GM12878 (cell line): ENCODE results near the gene TIMM22. TPM values are rescaled to one million over a fixed set of nuclear protein-coding genes. Genes with fewer than 3 reads are reported as not detected.

Source experiments
- ATAC-seq: fragments of 200-7000 bp; cut with Tn5 transposase; 3 replicates; pipeline ENCODE4 v1.9.1; 2020; ENCODE audit warnings: mild to moderate bottlenecking, moderate library complexity
- BruUV-seq: library from RNA; stranded (reverse); fragments of 400-500 nt; replicated peaks from 2 replicates; lab custom pipeline; 2021; lab: Mats Ljungman, UMichigan
- CTCF ChIA-PET: fragments of 300-600 bp; sonication (Branson Sonifier 250); formaldehyde crosslinking; extraction: SDS; loops from one replicate; lab custom pipeline; 2021; ENCODE audit warnings: inconsistent platforms; lab: Yijun Ruan, JAX
- POLR2A ChIA-PET: fragments of 350-600 bp; formaldehyde crosslinking; extraction: SDS; loops from one replicate; lab custom pipeline; 2021; ENCODE audit warnings: inconsistent platforms; lab: Charles Lee
- RAD21 ChIA-PET: fragments of 300-600 bp; sonication (Branson Sonifier 250); formaldehyde crosslinking; loops from one replicate; lab custom pipeline; 2023; ENCODE audit warnings: antibody characterized with exemption; ENCODE audit not compliant: unreplicated experiment; lab: Charles Lee
- SMC1A ChIA-PET: fragments of 300-600 bp; sonication (Branson Sonifier 250); formaldehyde crosslinking; loops from one replicate; lab custom pipeline; 2023; ENCODE audit not compliant: unreplicated experiment, uncharacterized antibody; lab: Charles Lee
- DNase-seq: peaks from one replicate; pipeline ENCODE4 v3.0.0-alpha.2; 2011; ENCODE audit warnings: low read depth, low spot score
- FAIRE-seq: peaks from 3 replicates; lab custom pipeline; 2011; peaks lifted over from hg19 to GRCh38; lab: Jason Lieb, UNC
- H2AFZ ChIP-seq: 2 replicates; pipeline ENCODE4 v1.6.0; 2011; ENCODE audit warnings: low read depth, low read length, control low read depth; ENCODE audit not compliant: control insufficient read depth
- H3K27ac ChIP-seq: 2 replicates; pipeline ENCODE4 v1.5.1; 2011; ENCODE audit warnings: control low read depth; ENCODE audit not compliant: control insufficient read depth, insufficient read depth
- H3K27me3 ChIP-seq, 2 experiments: replicated peaks in 1 of 2; 2 replicates each; pipeline versions ENCODE4 v1.6.0 to v1.6.1; 2011; ENCODE audit warnings: low read length in 1 of 2; ENCODE audit not compliant: control insufficient read depth in 2 of 2, insufficient read depth in 2 of 2
- H3K36me3 ChIP-seq, 2 experiments: 2 replicates each; pipeline ENCODE4 v1.5.1; 2011; ENCODE audit warnings: low read length in 1 of 2; ENCODE audit not compliant: control insufficient read depth in 2 of 2, insufficient read depth in 2 of 2
- H3K4me1 ChIP-seq: 2 replicates; pipeline ENCODE4 v1.6.1; 2011; ENCODE audit warnings: mild to moderate bottlenecking, low read length, moderate library complexity, mixed read lengths; ENCODE audit not compliant: control insufficient read depth, insufficient read depth
- H3K4me2 ChIP-seq: 2 replicates; pipeline ENCODE4 v1.6.0; 2011; ENCODE audit warnings: control low read depth; ENCODE audit not compliant: control insufficient read depth, insufficient read depth
- H3K4me3 ChIP-seq: fragments of 200-600 bp; sonication (generic); 2 replicates; pipeline ENCODE4 v1.5.1; 2016
- H3K79me2 ChIP-seq: 2 replicates; pipeline ENCODE4 v1.6.0; 2011; ENCODE audit warnings: low read length; ENCODE audit not compliant: control insufficient read depth, insufficient read depth
- H3K9ac ChIP-seq: 2 replicates; pipeline ENCODE4 v1.8.0; 2011; ENCODE audit warnings: low read length, control low read depth, mixed read lengths; ENCODE audit not compliant: control insufficient read depth, insufficient read depth
- H3K9me3 ChIP-seq: replicated peaks from 3 replicates; pipeline ENCODE4 v1.5.1; 2011; ENCODE audit warnings: mild to moderate bottlenecking, low read length; ENCODE audit not compliant: control insufficient read depth, insufficient read depth
- H4K20me1 ChIP-seq: 2 replicates; pipeline ENCODE4 v1.6.0; 2011; ENCODE audit not compliant: control insufficient read depth, insufficient read depth
- BHLHE40 ChIP-seq, 2 experiments: fragments of 450-650 bp in 1 of 2; IDR thresholded peaks; 2 replicates each; pipeline ENCODE4 v1.6.1; 2011 to 2017; ENCODE audit warnings: low read depth in 2 of 2, borderline replicate concordance in 1 of 2, improper control_type of control experiment in 1 of 2, low read length in 1 of 2, mild to moderate bottlenecking in 1 of 2
- CHD2 ChIP-seq: IDR thresholded peaks from 2 replicates; pipeline ENCODE4 v1.6.1; 2011; ENCODE audit warnings: low read depth, low read length, improper control_type of control experiment, borderline replicate concordance
- CTCF ChIP-seq, 3 experiments: IDR thresholded peaks in 2 of 3; conservative IDR thresholded peaks in 1 of 3; 2 replicates each; pipeline ENCODE4 v1.5.1; 2011; ENCODE audit warnings: low read depth in 3 of 3, low read length in 3 of 3, mild to moderate bottlenecking in 3 of 3, control low read depth in 2 of 3, moderate library complexity in 2 of 3, inconsistent platforms in 1 of 3, mixed read lengths in 1 of 3; ENCODE audit not compliant: control insufficient read depth in 2 of 3, insufficient read depth in 1 of 3; ENCODE audit errors: extremely low read depth in 1 of 3
- IKZF2 ChIP-seq, 2 experiments: fragments of 450-650 bp; IDR thresholded peaks; 2 replicates each; pipeline ENCODE4 v1.6.1; 2017; ENCODE audit warnings: mild to moderate bottlenecking in 2 of 2, moderate library complexity in 2 of 2
- IRF4 ChIP-seq: IDR thresholded peaks from 2 replicates; pipeline ENCODE4 v1.6.1; 2011; ENCODE audit warnings: low read depth, low read length
- JUND ChIP-seq: IDR thresholded peaks from 2 replicates; pipeline ENCODE4 v1.6.1; 2012; ENCODE audit warnings: low read depth, mild to moderate bottlenecking, low read length, improper control_type of control experiment, moderate library complexity
- MAX ChIP-seq: IDR thresholded peaks from 2 replicates; pipeline ENCODE4 v1.6.1; 2012; ENCODE audit warnings: low read depth, low read length, improper control_type of control experiment
- MLLT1 ChIP-seq: fragments of 450-650 bp; IDR thresholded peaks from 2 replicates; pipeline ENCODE4 v1.6.1; 2016; ENCODE audit warnings: mild to moderate bottlenecking
- MYC ChIP-seq: IDR thresholded peaks from 2 replicates; pipeline ENCODE4 v1.6.1; 2011; ENCODE audit warnings: mild to moderate bottlenecking, low read length, moderate library complexity, inconsistent platforms; ENCODE audit not compliant: insufficient read depth, insufficient replicate concordance, insufficient read length, severe bottlenecking
- NR2F1 ChIP-seq: fragments of 450-650 bp; conservative IDR thresholded peaks from 2 replicates; pipeline ENCODE4 v1.6.1; 2017; ENCODE audit warnings: mild to moderate bottlenecking
- RFX5 ChIP-seq: IDR thresholded peaks from 2 replicates; pipeline ENCODE4 v1.6.1; 2011; ENCODE audit warnings: low read depth, low read length, improper control_type of control experiment
- SMC3 ChIP-seq: IDR thresholded peaks from 2 replicates; pipeline ENCODE4 v1.6.1; 2011; ENCODE audit warnings: low read length, improper control_type of control experiment, borderline replicate concordance
- SUZ12 ChIP-seq: fragments of 200-600 bp; sonication (generic); IDR thresholded peaks from one replicate; pipeline ENCODE4 v1.6.1; 2018; ENCODE audit warnings: antibody characterized with exemption, mild to moderate bottlenecking; ENCODE audit not compliant: unreplicated experiment
- TBL1XR1 ChIP-seq: IDR thresholded peaks from 2 replicates; pipeline ENCODE4 v1.6.1; 2012; ENCODE audit warnings: low read depth, low read length, improper control_type of control experiment
- ZBTB33 ChIP-seq: fragments of 450-650 bp; IDR thresholded peaks from 2 replicates; pipeline ENCODE4 v1.6.1; 2017; ENCODE audit warnings: mild to moderate bottlenecking
- ZZZ3 ChIP-seq: IDR thresholded peaks from 2 replicates; pipeline ENCODE4 v1.6.1; 2011; ENCODE audit warnings: low read depth; ENCODE audit not compliant: control insufficient read depth, insufficient read length
- WGBS: methylation state at CpG from one replicate; pipeline ENCODE4 v1.1.6; 2016; ENCODE audit warnings: low lambda C conversion rate; ENCODE audit not compliant: insufficient replicate concordance, insufficient coverage; ENCODE audit errors: missing lambda C conversion rate; 5-methylcytosine and 5-hydroxymethylcytosine counted together
- in situ Hi-C: fragments of 300-500 bp; cut with MboI; formaldehyde crosslinking; loops from 9 replicates; pipeline ENCODE4 v1.14.3; 2018; ENCODE audit warnings: mixed read lengths
- intact Hi-C: fragments of 100-400 bp; cut with micrococcal nuclease; formaldehyde crosslinking; loops from one replicate; pipeline ENCODE4 v1.14.2; 2022; ENCODE audit not compliant: unreplicated experiment
- polyA plus RNA-seq, 11 experiments: library from polyadenylated mRNA; depleted of rRNA in 4 of 11; unstranded in 6 of 11; stranded (reverse) in 5 of 11; fragments of >200 nt; fragmentation: Nextera tagmentation in 4 of 11; fragmentation: Illumina TruSeq in 1 of 11; extraction: Ambion mirVana in 4 of 11; extraction: Trizol in 1 of 11; gene quantifications; 1 replicate in 1 of 11; 2 replicates in 10 of 11; pipeline versions ENCODE4 v1.2.1 to v1.2.3, GENCODE V29; 2011 to 2016; ENCODE audit warnings: inconsistent platforms in 2 of 11, missing spikeins in 2 of 11, low read depth in 1 of 11
- total RNA-seq, 4 experiments: library from RNA; depleted of rRNA in 3 of 4; stranded (reverse); fragments of >200 nt in 3 of 4; fragmentation: Illumina TruSeq in 1 of 4; extraction: Trizol in 1 of 4; gene quantifications; 2 replicates each; pipeline versions ENCODE4 v1.2.1 to v1.2.3, GENCODE V29; 2013 to 2021

TIMM22 gene
- total and polyA plus RNA-seq, 10 of the 15 experiments (the other 5 are each of a cell fraction or from before 2014, with no cell fraction given), result 4.4 to 25.0 (median 10.6) TPM

GRCh38 chr17:969811-970355 lies 27.0 kb upstream of the TIMM22 start (continued):
- TF ChIP-seq CHD2 (no peak), RFX5 (no peak), SUZ12 (no peak)

- no peak overlapping the region for H3K4me3 ChIP-seq
- H3K4me2 ChIP-seq, result no peak overlapping the region
- ChIA-PET RAD21 (no interaction called here), CTCF (no interaction called here), SMC1A (no interaction called here), POLR2A (no interaction called here)
- H3K36me3 ChIP-seq, result no peaks in the 10 kb centered on the region
- WGBS, result 26% methylated on average over 9 of the region's 9 CpGs
- H3K9me3 ChIP-seq, result no peaks in the 10 kb centered on the region
- ATAC-seq (no peak), DNase-seq (no peak), FAIRE-seq (no peak)
- H3K79me2 ChIP-seq, result no peaks in the 10 kb centered on the region
- no peak for TF ChIP-seq CTCF (IDR thresholded peaks at IDR 0.05 in 2 of 3, conservative IDR thresholded peaks at IDR 0.05 in 1 of 3; ENCODE audit: control insufficient read depth in 2 of 3, extremely low read depth in 1 of 3, insufficient read depth in 1 of 3, low read depth in 3 of 3, low read length in 3 of 3)
- no peak for TF ChIP-seq JUND
- no peak for TF ChIP-seq SMC3
- no peak for TF ChIP-seq NR2F1
- TF ChIP-seq MLLT1, result no peak
- no peak for TF ChIP-seq MAX
- TF ChIP-seq ZBTB33, result no peak
- TF ChIP-seq MYC, result no peak
- TF ChIP-seq TBL1XR1, result no peak
- no peak for TF ChIP-seq IKZF2 (IDR thresholded peaks at IDR 0.05)
- no peak for TF ChIP-seq RFX5
- no peak for TF ChIP-seq IRF4
- no peak for TF ChIP-seq ZZZ3
- TF ChIP-seq BHLHE40 (IDR thresholded peaks at IDR 0.05; ENCODE audit: borderline replicate concordance in 1 of 2, low read depth in 2 of 2, low read length in 1 of 2), result no peak
- no peaks in the 10 kb centered on the region for H3K4me1 ChIP-seq
- no peaks in the 10 kb centered on the region for H4K20me1 ChIP-seq
- in situ Hi-C loops, result no loop called here
- no TSS peak for BruUV-seq
- H2AFZ ChIP-seq, result no peak overlapping the region
- H3K9ac ChIP-seq, result no peak overlapping the region
- intact Hi-C loops, result no loop called here
- no peak overlapping the region for H3K27ac ChIP-seq
- H3K27me3 ChIP-seq, result peaks cover 0 to 2% of the 10 kb centered on the region in 2 experiments; a peak in 1 of 4 replicates
Measured at GRCh38 chr17:970364-970763, 26.6 kb upstream of the TIMM22 start.
